HepG2 (cell line): Measurements from ENCODE around the gene SLC45A2. TPM values are rescaled to one million over a fixed set of nuclear protein-coding genes. Genes with fewer than 3 reads are reported as not detected.

Source experiments
- FOXP1 ChIP-seq, 2 experiments: fragments of 450-650 bp in 1 of 2; IDR thresholded peaks; 2 replicates each; pipeline ENCODE4 v1.6.1; 2017 to 2018; ENCODE audit warnings: antibody characterized with exemption in 1 of 2
- HCFC1 ChIP-seq: fragments of 150-350 bp; IDR thresholded peaks from 2 replicates; pipeline ENCODE4 v1.6.1; 2014; ENCODE audit warnings: low read depth, low read length
- KLF6 ChIP-seq: IDR thresholded peaks from 2 replicates; pipeline ENCODE4 v1.8.0; 2016; ENCODE audit warnings: missing biosample characterization, missing genetic modification reagents
- MEIS2 ChIP-seq: sonication (generic); formaldehyde crosslinking; IDR thresholded peaks from 2 replicates; pipeline ENCODE4 v1.9.0; 2021; ENCODE audit warnings: mild to moderate bottlenecking, missing genetic modification reagents
- MXD4 ChIP-seq: IDR thresholded peaks from 2 replicates; pipeline ENCODE4 v1.6.1; 2016; ENCODE audit warnings: mild to moderate bottlenecking, missing biosample characterization, missing genetic modification reagents
- PHF8 ChIP-seq: sonication (generic); formaldehyde crosslinking; IDR thresholded peaks from 2 replicates; pipeline ENCODE4 v1.5.0; 2020; ENCODE audit warnings: missing genetic modification reagents
- ZBTB38 ChIP-seq: sonication (generic); formaldehyde crosslinking; IDR thresholded peaks from 2 replicates; pipeline ENCODE4 v1.5.1; 2020; ENCODE audit warnings: mild to moderate bottlenecking, missing genetic modification reagents
- ZC3H13 ChIP-seq: sonication (generic); formaldehyde crosslinking; IDR thresholded peaks from 2 replicates; pipeline ENCODE4 v1.8.1; 2023; ENCODE audit warnings: mild to moderate bottlenecking, missing genetic modification reagents, moderate library complexity
- ZEB1 ChIP-seq: IDR thresholded peaks from 2 replicates; pipeline ENCODE4 v1.6.1; 2012; ENCODE audit warnings: mild to moderate bottlenecking, low read depth, inconsistent platforms; ENCODE audit not compliant: insufficient replicate concordance
- ZNF121 ChIP-seq: sonication (generic); formaldehyde crosslinking; IDR thresholded peaks from 2 replicates; pipeline ENCODE4 v1.5.0; 2020; ENCODE audit warnings: mild to moderate bottlenecking, missing genetic modification reagents
- ZNF431 ChIP-seq: sonication (generic); formaldehyde crosslinking; IDR thresholded peaks from 2 replicates; pipeline ENCODE4 v1.9.0; 2022; ENCODE audit warnings: missing genetic modification reagents, low read depth, mild to moderate bottlenecking, borderline replicate concordance
- ZNF598 ChIP-seq: sonication (generic); formaldehyde crosslinking; IDR thresholded peaks from 2 replicates; pipeline ENCODE4 v1.5.1; 2020; ENCODE audit warnings: mild to moderate bottlenecking, missing genetic modification reagents, borderline replicate concordance
- polyA plus RNA-seq, 8 experiments: library from polyadenylated mRNA; depleted of rRNA in 3 of 8; stranded (reverse) in 7 of 8; unstranded in 1 of 8; fragments of >200 nt; fragmentation: Illumina TruSeq in 4 of 8; extraction: Trizol in 4 of 8; gene quantifications; 2 replicates each; pipeline versions ENCODE4 v1.2.1 to v1.2.3, GENCODE V29; 2011 to 2016; ENCODE audit warnings: low read depth in 4 of 8, missing spikeins in 1 of 8, mixed read lengths in 1 of 8; ENCODE audit not compliant: insufficient read depth in 1 of 8
- total RNA-seq, 5 experiments: library from RNA; depleted of rRNA; stranded (reverse); fragments of >200 nt; fragmentation: Illumina TruSeq; extraction: Trizol; gene quantifications; 2 replicates each; pipeline ENCODE4 v1.2.3, GENCODE V29; 2016; ENCODE audit warnings: low read depth in 1 of 5
- TF ChIP-seq, protein P1 (sequence below): IDR thresholded peaks from 2 replicates; pipeline ENCODE4 v1.6.1; 2016
- TF ChIP-seq, protein P2 (sequence below): IDR thresholded peaks from 2 replicates; pipeline ENCODE4 v1.6.1; 2012; ENCODE audit warnings: low read depth, low read length, improper control_type of control experiment
- TF ChIP-seq, protein P3 (sequence below): sonication (generic); formaldehyde crosslinking; IDR thresholded peaks from 2 replicates; pipeline ENCODE4 v1.4.0; 2020; ENCODE audit warnings: mild to moderate bottlenecking, missing genetic modification reagents
- TF ChIP-seq, protein P4 (sequence below): sonication (generic); formaldehyde crosslinking; IDR thresholded peaks from 2 replicates; pipeline ENCODE4 v1.5.1; 2020; ENCODE audit warnings: mild to moderate bottlenecking, moderate library complexity, missing genetic modification reagents
- TF ChIP-seq, protein P5 (sequence below): sonication (generic); formaldehyde crosslinking; IDR thresholded peaks from 2 replicates; pipeline ENCODE4 v1.8.1; 2022; ENCODE audit warnings: low read depth, mild to moderate bottlenecking, missing genetic modification reagents

SLC45A2 gene
- total and polyA plus RNA-seq, 2 of the 13 experiments (the other 11 are each of a cell fraction or from before 2014, with no cell fraction given): 0.22 to 0.24 TPM

DNA sequence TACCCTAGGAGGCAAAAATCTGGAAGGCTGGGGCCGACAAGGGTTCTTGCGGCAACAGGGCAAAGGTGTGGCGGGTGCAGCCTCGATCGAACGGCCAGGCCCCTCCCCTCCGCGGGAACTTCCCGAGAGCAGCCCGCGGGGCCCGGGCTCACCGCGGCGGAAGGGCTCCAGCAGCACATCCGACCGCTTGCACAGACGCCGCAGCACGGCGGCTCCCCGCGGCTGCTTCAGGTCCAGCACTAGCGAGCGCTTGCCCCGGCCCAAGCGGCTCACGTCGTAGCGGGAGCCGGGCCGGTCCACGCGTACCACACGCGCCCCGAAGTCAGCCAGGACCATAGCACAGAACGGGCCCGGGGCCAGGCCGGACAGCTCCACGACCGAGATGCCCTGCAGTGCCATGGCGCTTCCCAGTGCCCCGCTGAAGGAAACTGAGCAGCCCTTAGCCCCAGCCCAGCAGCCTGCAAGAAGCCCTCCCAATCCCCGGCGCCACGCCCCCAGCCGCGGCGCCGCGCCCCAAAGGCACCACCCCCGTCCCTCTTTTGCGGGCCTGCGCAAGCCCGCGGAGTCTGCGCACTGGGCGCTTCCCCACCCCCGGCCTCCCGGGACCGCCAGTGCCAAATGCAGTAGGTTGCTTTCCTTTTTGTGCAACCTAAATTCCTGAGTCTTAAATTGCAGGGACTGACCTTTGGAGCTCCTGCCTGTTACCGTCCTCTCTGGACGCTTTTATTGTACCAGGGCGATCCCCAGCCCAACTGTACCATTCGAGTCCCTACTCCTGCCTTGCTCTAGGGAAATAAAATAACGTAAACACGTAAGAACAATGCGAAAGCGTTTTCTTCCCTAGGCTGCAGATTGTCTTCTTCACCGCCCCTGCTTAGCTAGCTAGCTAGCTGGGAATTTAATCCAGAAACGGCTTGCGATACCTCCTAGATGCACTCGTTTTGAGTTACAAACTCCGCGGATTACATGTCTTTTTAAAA, 23.4 kb upstream of the SLC45A2 start, which contains the start of gene AMACR (continued):
- peak; percentile 24; the same call in 1 of the 2 replicates for TF ChIP-seq ZNF121
- TF ChIP-seq ZNF431 (CRISPR knock-in tag): no peak
- TF ChIP-seq ZNF598 (CRISPR knock-in tag): peak; percentile 78; the same call in 1 of the 2 replicates
- TF ChIP-seq ZEB1: peak; percentile 15
- no peak for TF ChIP-seq FOXP1 (IDR thresholded peaks at IDR 0.05)
- no peak for TF ChIP-seq FOXP1 (CRISPR knock-in tag; IDR thresholded peaks at IDR 0.05)
- TF ChIP-seq, protein P1, sequence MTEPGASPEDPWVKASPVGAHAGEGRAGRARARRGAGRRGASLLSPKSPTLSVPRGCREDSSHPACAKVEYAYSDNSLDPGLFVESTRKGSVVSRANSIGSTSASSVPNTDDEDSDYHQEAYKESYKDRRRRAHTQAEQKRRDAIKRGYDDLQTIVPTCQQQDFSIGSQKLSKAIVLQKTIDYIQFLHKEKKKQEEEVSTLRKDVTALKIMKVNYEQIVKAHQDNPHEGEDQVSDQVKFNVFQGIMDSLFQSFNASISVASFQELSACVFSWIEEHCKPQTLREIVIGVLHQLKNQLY (CRISPR knock-in tag): no peak
- TF ChIP-seq MEIS2 (CRISPR knock-in tag): peak; percentile 38; the same call in 1 of the 2 replicates
- TF ChIP-seq KLF6 (CRISPR knock-in tag): peak; percentile 93
- TF ChIP-seq, protein P2, sequence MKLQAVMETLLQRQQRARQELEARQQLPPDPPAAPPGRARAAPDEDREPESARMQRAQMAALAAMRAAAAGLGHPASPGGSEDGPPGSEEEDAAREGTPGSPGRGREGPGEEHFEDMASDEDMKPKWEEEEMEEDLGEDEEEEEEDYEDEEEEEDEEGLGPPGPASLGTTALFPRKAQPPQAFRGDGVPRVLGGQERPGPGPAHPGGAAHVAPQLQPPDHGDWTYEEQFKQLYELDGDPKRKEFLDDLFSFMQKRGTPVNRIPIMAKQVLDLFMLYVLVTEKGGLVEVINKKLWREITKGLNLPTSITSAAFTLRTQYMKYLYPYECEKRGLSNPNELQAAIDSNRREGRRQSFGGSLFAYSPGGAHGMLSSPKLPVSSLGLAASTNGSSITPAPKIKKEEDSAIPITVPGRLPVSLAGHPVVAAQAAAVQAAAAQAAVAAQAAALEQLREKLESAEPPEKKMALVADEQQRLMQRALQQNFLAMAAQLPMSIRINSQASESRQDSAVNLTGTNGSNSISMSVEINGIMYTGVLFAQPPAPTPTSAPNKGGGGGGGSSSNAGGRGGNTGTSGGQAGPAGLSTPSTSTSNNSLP: 0 out of 2 replicates have a peak, but pooled peaks have one; percentile 17
- TF ChIP-seq, protein P3, sequence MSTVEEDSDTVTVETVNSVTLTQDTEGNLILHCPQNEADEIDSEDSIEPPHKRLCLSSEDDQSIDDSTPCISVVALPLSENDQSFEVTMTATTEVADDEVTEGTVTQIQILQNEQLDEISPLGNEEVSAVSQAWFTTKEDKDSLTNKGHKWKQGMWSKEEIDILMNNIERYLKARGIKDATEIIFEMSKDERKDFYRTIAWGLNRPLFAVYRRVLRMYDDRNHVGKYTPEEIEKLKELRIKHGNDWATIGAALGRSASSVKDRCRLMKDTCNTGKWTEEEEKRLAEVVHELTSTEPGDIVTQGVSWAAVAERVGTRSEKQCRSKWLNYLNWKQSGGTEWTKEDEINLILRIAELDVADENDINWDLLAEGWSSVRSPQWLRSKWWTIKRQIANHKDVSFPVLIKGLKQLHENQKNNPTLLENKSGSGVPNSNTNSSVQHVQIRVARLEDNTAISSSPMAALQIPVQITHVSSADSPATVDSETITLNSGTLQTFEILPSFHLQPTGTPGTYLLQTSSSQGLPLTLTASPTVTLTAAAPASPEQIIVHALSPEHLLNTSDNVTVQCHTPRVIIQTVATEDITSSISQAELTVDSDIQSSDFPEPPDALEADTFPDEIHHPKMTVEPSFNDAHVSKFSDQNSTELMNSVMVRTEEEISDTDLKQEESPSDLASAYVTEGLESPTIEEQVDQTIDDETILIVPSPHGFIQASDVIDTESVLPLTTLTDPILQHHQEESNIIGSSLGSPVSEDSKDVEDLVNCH: 0 out of 2 replicates have a peak, but pooled peaks have one; percentile 22
- peak; percentile 35; the same call in 1 of the 2 replicates for TF ChIP-seq ZBTB38 (CRISPR knock-in tag)
- TF ChIP-seq, protein P4, sequence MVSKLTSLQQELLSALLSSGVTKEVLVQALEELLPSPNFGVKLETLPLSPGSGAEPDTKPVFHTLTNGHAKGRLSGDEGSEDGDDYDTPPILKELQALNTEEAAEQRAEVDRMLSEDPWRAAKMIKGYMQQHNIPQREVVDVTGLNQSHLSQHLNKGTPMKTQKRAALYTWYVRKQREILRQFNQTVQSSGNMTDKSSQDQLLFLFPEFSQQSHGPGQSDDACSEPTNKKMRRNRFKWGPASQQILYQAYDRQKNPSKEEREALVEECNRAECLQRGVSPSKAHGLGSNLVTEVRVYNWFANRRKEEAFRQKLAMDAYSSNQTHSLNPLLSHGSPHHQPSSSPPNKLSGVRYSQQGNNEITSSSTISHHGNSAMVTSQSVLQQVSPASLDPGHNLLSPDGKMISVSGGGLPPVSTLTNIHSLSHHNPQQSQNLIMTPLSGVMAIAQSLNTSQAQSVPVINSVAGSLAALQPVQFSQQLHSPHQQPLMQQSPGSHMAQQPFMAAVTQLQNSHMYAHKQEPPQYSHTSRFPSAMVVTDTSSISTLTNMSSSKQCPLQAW (CRISPR knock-in tag): peak; percentile 53
- TF ChIP-seq PHF8: peak; percentile 94
- TF ChIP-seq, protein P5, sequence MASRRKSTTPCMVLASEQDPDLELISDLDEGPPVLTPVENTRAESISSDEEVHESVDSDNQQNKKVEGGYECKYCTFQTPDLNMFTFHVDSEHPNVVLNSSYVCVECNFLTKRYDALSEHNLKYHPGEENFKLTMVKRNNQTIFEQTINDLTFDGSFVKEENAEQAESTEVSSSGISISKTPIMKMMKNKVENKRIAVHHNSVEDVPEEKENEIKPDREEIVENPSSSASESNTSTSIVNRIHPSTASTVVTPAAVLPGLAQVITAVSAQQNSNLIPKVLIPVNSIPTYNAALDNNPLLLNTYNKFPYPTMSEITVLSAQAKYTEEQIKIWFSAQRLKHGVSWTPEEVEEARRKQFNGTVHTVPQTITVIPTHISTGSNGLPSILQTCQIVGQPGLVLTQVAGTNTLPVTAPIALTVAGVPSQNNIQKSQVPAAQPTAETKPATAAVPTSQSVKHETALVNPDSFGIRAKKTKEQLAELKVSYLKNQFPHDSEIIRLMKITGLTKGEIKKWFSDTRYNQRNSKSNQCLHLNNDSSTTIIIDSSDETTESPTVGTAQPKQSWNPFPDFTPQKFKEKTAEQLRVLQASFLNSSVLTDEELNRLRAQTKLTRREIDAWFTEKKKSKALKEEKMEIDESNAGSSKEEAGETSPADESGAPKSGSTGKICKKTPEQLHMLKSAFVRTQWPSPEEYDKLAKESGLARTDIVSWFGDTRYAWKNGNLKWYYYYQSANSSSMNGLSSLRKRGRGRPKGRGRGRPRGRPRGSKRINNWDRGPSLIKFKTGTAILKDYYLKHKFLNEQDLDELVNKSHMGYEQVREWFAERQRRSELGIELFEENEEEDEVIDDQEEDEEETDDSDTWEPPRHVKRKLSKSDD (CRISPR knock-in tag): peak; percentile 50
- TF ChIP-seq MXD4 (CRISPR knock-in tag): peak; percentile 59; the same call in 1 of the 2 replicates
- TF ChIP-seq ZC3H13 (CRISPR knock-in tag): peak; percentile 69; the same call in 1 of the 2 replicates
- TF ChIP-seq HCFC1: no peak
